ENCODE measurements around the gene FALEC. TPM values are rescaled to one million over a fixed set of nuclear protein-coding genes. Genes with fewer than 3 reads are reported as not detected.
A peak's percentile ranks its signal among the peaks of the same experiment; 100 is the strongest.
"Not testable (repeated sequence)": the region's sequence is repeated elsewhere in the genome, so short reads cannot be mapped to it uniquely, and the experiment has no call there.

Gene FALEC
- total RNA-seq, 1 experiment from 2014 or later: not detected

DNA sequence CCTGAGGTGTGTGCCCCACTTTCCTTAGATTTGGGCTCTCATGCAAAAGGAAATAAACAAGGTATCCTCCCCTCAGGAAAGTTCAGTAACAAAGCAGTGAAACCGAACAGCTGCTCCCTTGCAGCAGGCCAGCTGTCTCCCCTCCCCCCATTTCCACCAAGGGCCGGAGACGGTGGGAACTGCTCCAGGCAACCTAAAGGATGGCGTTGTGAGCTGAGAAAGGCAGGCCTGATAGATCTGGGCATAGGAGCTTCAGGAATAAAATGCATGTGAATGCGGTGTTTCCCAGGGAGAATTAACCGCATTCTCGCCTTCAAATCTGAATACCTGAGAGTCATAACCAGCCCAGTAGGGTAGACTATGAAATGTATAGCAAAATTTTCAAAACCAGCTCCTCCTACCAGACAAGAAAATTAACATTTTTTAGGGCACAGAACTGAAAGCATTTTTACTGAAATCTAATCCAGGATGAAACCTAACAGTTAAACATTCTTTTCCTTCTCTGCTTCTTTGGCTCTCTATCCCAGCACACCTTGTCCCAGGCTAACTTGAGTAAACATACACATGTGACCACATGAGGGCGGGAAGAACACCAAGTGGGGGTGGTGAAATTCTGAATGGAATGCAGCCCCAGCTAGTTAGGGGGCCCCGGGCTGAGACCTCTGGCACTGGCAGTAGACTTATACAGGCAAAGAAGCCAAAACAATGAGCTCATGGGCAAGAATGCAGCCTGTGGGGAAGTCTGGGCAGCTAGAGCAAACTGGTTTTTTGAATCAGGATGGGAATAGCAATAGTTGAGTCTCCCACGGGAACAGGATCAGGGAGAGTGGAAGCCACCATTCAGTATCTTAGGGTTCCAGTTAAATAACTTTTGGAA is 52.4 kb downstream of the FALEC start:
- H3K27ac Mint-ChIP-seq (ENCODE audit: low read depth, unreplicated experiment): peak overlapping the region; percentile 99
- ChIA-PET POLR2A (interaction anchor here (0.6 to 27.7 kb wide), 36 partner anchors 3 to 892 kb away, joined by 3 to 1801 read pairs (median 4); partner anchors contain the start of genes ADAMTSL4, APH1A, ENSA and FALEC), CTCF (interaction anchor here (0.5 to 2.7 kb wide), 14 partner anchors 8 to 354 kb away, joined by 3 to 16 read pairs (median 4); partner anchors contain the start of gene MCL1)
- H3K4me1 Mint-ChIP-seq (ENCODE audit: insufficient read depth, unreplicated experiment): peaks cover 64% of the 10 kb centered on the region
- BruUV-seq (replicated peaks): TSS peak; percentile 7
- peak; percentile 100 for DNase-seq (ENCODE audit: unreplicated experiment)
- H3K9me3 Mint-ChIP-seq (ENCODE audit: unreplicated experiment): no peaks in the 10 kb centered on the region
- intact Hi-C loops (cut with micrococcal nuclease): loop anchor here (2.0 kb wide), 1 partner anchor 245 kb away; no protein-coding TSS in a partner anchor
- TF ChIP-seq, protein P1, sequence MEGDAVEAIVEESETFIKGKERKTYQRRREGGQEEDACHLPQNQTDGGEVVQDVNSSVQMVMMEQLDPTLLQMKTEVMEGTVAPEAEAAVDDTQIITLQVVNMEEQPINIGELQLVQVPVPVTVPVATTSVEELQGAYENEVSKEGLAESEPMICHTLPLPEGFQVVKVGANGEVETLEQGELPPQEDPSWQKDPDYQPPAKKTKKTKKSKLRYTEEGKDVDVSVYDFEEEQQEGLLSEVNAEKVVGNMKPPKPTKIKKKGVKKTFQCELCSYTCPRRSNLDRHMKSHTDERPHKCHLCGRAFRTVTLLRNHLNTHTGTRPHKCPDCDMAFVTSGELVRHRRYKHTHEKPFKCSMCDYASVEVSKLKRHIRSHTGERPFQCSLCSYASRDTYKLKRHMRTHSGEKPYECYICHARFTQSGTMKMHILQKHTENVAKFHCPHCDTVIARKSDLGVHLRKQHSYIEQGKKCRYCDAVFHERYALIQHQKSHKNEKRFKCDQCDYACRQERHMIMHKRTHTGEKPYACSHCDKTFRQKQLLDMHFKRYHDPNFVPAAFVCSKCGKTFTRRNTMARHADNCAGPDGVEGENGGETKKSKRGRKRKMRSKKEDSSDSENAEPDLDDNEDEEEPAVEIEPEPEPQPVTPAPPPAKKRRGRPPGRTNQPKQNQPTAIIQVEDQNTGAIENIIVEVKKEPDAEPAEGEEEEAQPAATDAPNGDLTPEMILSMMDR (IDR thresholded peaks at IDR 0.05; ENCODE audit: unreplicated experiment): peak; percentile 6
- peak overlapping the region; percentile 52 for H3K4me3 Mint-ChIP-seq (ENCODE audit: unreplicated experiment)
- H3K36me3 Mint-ChIP-seq (ENCODE audit: insufficient read depth, unreplicated experiment): peaks cover 64% of the 10 kb centered on the region
- H3K27me3 Mint-ChIP-seq (ENCODE audit: insufficient read depth, unreplicated experiment): no peaks in the 10 kb centered on the region

DNA sequence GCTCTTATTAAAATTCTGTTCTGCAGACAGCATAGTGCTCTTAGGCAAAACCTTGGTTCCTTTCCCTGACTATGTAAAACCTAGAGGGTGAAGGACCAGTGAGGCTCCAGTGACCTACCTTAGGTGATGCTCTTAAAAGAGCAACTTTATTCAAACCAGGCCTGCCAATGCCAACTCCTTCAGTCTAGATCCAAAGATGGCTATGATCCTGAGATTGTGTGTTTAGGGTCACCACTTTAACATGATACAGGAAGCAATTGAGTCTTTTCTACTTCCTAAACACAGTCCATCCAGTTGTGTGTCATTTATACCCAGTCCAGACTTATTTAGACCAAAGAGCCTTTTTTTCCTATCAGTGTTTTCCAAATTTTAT is 53.0 kb downstream of the FALEC start:
- intact Hi-C loops (cut with micrococcal nuclease): loop anchor here (2.0 kb wide), 1 partner anchor 244 kb away; no protein-coding TSS in a partner anchor
- Mint-ChIP-seq H3K27ac (ENCODE audit: low read depth, unreplicated experiment) (peak overlapping the region; percentile 99), H3K36me3 (ENCODE audit: insufficient read depth, unreplicated experiment) (peaks cover 70% of the 10 kb centered on the region), H3K4me1 (ENCODE audit: insufficient read depth, unreplicated experiment) (peaks cover 58% of the 10 kb centered on the region), H3K9me3 (ENCODE audit: unreplicated experiment) (no peaks in the 10 kb centered on the region), H3K27me3 (ENCODE audit: insufficient read depth, unreplicated experiment) (no peaks in the 10 kb centered on the region), H3K4me3 (ENCODE audit: unreplicated experiment) (peak overlapping the region; percentile 52)
- ChIA-PET CTCF (interaction anchor here (0.5 to 2.7 kb wide), 11 partner anchors 9 to 354 kb away, joined by 3 to 16 read pairs (median 4); partner anchors contain the start of gene MCL1), POLR2A (interaction anchor here (0.7 to 27.7 kb wide), 30 partner anchors 2 to 891 kb away, joined by 3 to 1801 read pairs (median 4); partner anchors contain the start of genes ADAMTSL4, ENSA, FALEC and GOLPH3L)
- TSS peak; percentile 84 for BruUV-seq (replicated peaks)
- DNase-seq (ENCODE audit: unreplicated experiment): no peak
- TF ChIP-seq, protein P1 (IDR thresholded peaks at IDR 0.05; ENCODE audit: unreplicated experiment): no peak

DNA sequence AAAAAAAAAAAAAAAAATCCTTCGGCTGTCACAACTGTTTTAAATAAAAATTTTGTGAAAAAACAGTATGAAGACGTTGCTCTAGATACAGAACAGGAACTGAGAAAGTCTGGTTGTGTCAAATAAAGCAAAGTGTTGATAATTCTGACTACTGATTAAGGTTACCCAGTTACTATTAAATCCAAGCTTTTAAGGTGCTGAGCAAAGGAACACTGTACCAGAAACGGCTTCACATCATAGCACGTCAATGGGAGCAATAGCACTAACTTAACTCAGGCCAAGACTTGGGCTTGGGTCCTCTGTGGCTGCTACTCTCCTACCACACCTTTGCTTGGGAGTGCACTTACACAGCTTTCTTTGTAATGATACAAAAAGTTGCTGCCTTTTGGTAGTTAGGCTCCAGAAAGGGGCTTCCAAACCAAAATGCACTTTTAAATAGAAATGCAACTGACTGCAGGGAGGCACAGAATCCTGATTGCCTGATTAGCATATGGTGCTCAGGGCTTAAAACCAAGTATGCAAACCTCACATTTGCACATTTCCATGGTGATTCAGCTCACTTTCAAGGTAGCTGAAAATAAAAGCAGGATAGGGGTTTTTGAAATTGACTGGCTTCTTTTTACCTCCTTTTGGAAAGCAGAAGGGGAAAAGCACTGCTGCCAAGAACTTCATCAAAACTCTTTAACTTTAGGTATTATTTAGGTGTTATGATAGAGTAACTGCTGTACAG is 57.5 kb downstream of the FALEC start:
- Mint-ChIP-seq H3K27me3 (ENCODE audit: insufficient read depth, unreplicated experiment) (no peaks in the 10 kb centered on the region), H3K36me3 (ENCODE audit: insufficient read depth, unreplicated experiment) (peaks cover 94% of the 10 kb centered on the region), H3K4me3 (ENCODE audit: unreplicated experiment) (peak overlapping the region; percentile 99), H3K9me3 (ENCODE audit: unreplicated experiment) (no peaks in the 10 kb centered on the region), H3K27ac (ENCODE audit: low read depth, unreplicated experiment) (peak overlapping the region; percentile 82), H3K4me1 (ENCODE audit: insufficient read depth, unreplicated experiment) (peaks cover 45% of the 10 kb centered on the region)
- BruUV-seq (replicated peaks): no TSS peak
- TF ChIP-seq, protein P1 (IDR thresholded peaks at IDR 0.05; ENCODE audit: unreplicated experiment): no peak
- POLR2A ChIA-PET: interaction anchor here (0.6 to 27.7 kb wide), 11 partner anchors 14 to 682 kb away, joined by 3 to 1801 read pairs (median 4); partner anchors contain the start of genes ADAMTSL4, ENSA, RPRD2 and SETDB1
- DNase-seq (ENCODE audit: unreplicated experiment): peak; percentile 53
- intact Hi-C loops (cut with micrococcal nuclease): no loop called here
- CTCF ChIA-PET: interaction anchor here (0.5 to 12.7 kb wide), 5 partner anchors 12 to 508 kb away, joined by 3 to 245 read pairs (median 3); no protein-coding TSS in a partner anchor

DNA sequence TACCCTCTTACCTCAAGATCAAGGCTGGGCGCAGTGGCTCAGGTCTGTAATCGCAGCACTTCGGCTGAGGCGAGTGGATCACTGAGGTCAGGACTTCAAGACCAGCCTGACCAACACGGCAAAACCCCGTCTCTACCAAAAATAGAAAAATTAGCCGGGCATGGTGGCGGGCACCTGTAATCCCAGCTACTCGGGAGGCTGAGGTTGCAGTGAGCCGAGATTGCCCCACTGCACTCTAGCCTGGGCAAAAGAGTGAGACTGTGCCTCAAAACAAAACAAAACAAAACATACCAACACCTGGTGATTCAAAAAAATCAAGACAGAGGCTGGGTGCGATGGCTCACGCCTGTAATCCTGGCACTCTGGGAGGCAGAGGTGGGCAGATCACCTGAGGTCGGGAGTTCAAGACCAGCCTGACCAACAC is 58.1 kb downstream of the FALEC start:
- ChIA-PET CTCF (interaction anchor here (1.0 to 12.7 kb wide), 4 partner anchors 12 to 317 kb away, joined by 3 to 245 read pairs (median 4); no protein-coding TSS in a partner anchor), POLR2A (interaction anchor here (0.6 to 27.7 kb wide), 8 partner anchors 15 to 463 kb away, joined by 3 to 1801 read pairs (median 4); partner anchors contain the start of genes ADAMTSL4, ENSA and SETDB1)
- peaks cover 100% of the 10 kb centered on the region for H3K36me3 Mint-ChIP-seq (ENCODE audit: insufficient read depth, unreplicated experiment)

More for the DNA sequence above, 58.1 kb downstream of the FALEC start:
- intact Hi-C loops (cut with micrococcal nuclease); BruUV-seq (replicated peaks); H3K27me3 Mint-ChIP-seq (ENCODE audit: insufficient read depth, unreplicated experiment); H3K9me3 Mint-ChIP-seq (ENCODE audit: unreplicated experiment); H3K27ac Mint-ChIP-seq (ENCODE audit: low read depth, unreplicated experiment): not testable (repeated sequence)
- DNase-seq (ENCODE audit: unreplicated experiment): peak; percentile 23
- Mint-ChIP-seq H3K4me1 (ENCODE audit: insufficient read depth, unreplicated experiment) (peaks cover 39% of the 10 kb centered on the region), H3K4me3 (ENCODE audit: unreplicated experiment) (peak overlapping the region; percentile 99)
